Activated T-cell treated with anti-CD3 and anti-CD28 coated beads, Interleukin-2, amount 50 U/mL, for 4 hours (primary cell): ENCODE results near the gene ZFAND3. TPM values are rescaled to one million over a fixed set of nuclear protein-coding genes. Genes with fewer than 3 reads are reported as not detected.

ENCODE experiments used
- ATAC-seq, 2 donors: fragments of 200-7000 bp; cut with Tn5 transposase; one replicate each; pipeline ENCODE4 v1.10.0; 2021
- DNase-seq: peaks from one replicate; pipeline ENCODE4 v3.0.0-alpha.2; 2020
- H3K27me3 Mint-ChIP-seq: one replicate; pipeline ENCODE4 v1.8.0; 2021; ENCODE audit warnings: low read depth, mixed read lengths
- H3K36me3 Mint-ChIP-seq: one replicate; pipeline ENCODE4 v1.8.0; 2022; ENCODE audit warnings: mixed read lengths; ENCODE audit not compliant: insufficient read depth
- H3K4me1 Mint-ChIP-seq: one replicate; pipeline ENCODE4 v1.8.0; 2021; ENCODE audit warnings: low read depth, mixed read lengths
- H3K4me3 Mint-ChIP-seq: one replicate; pipeline ENCODE4 v1.8.0; 2021; ENCODE audit warnings: mild to moderate bottlenecking, moderate library complexity, mixed read lengths
- H3K9me3 Mint-ChIP-seq: one replicate; pipeline ENCODE4 v1.8.0; 2021; ENCODE audit warnings: mixed read lengths
- total RNA-seq, 3 donors: library from RNA; stranded (reverse); gene quantifications; one replicate each; pipeline ENCODE4 v1.2.1, GENCODE V29; 2021

The ZFAND3 gene
- total RNA-seq, 3 donors from 2014 or later = 21.5 to 31.4 (median 30.8) TPM

- peaks cover 15% of the 10 kb centered on the region for H3K4me1 Mint-ChIP-seq
- no peaks in the 10 kb centered on the region for H3K27me3 Mint-ChIP-seq
- ATAC-seq (no peak), DNase-seq (no peak)
- H3K4me3 Mint-ChIP-seq = no peak overlapping the region
- no peaks in the 10 kb centered on the region for H3K9me3 Mint-ChIP-seq
- peaks cover 12% of the 10 kb centered on the region for H3K36me3 Mint-ChIP-seq
These were observed 279.7 kb downstream of the ZFAND3 start for GRCh38 chr6:38099221-38099620.

GRCh38 chr6:38100380-38100779, 280.9 kb downstream of the ZFAND3 start:
- ATAC-seq (no peak), DNase-seq (no peak)
- Mint-ChIP-seq H3K4me3 (no peak overlapping the region), H3K4me1 (peaks cover 13% of the 10 kb centered on the region), H3K9me3 (no peaks in the 10 kb centered on the region), H3K27me3 (no peaks in the 10 kb centered on the region), H3K36me3 (peaks cover 17% of the 10 kb centered on the region)

DNA sequence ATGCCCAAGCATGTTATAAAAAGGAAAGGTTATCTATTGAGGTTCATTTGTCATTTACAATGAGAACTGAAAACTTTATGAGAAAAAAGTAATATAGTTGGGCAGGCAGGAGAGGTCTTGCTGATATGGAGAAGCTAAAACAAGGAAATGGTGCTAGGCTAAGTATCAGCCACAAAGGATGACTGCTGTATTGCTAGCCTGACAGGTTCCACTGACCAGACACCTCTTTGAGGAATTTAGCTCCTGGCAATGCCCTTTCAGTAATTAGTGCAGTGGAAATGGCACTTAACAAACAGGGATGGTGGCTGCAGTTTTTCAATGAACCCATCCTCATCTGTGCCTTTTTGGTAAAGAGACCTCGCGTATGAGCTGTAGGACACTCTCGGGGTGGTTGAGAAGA, 284.4 kb downstream of the ZFAND3 start:
- no peaks in the 10 kb centered on the region for H3K27me3 Mint-ChIP-seq
- H3K4me1 Mint-ChIP-seq = peaks cover 4% of the 10 kb centered on the region
- ATAC-seq (no peak), DNase-seq (no peak)
- no peaks in the 10 kb centered on the region for H3K9me3 Mint-ChIP-seq
- H3K4me3 Mint-ChIP-seq = no peak overlapping the region
- peaks cover 33% of the 10 kb centered on the region for H3K36me3 Mint-ChIP-seq

DNA sequence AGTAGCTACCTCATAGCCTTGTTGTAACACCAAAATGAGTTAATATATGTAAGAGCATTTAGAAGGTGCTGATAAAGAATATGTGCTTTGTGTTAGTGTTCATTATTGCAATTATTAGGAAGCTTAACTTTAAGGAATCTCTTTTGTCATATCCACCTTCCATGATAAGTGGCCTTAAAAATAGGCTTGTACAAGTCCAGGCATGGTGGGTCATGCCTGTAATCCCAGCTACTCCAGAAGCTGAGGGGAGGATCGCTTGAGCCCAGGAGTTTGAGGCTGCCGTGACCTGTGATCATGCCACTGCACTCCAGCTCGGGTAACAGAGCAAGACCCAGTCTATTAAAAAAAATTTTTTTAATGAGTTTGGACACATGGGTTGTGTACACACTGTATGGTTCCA, 285.5 kb downstream of the ZFAND3 start:
- Mint-ChIP-seq H3K36me3 (peaks cover 38% of the 10 kb centered on the region), H3K9me3 (no peaks in the 10 kb centered on the region), H3K27me3 (no peaks in the 10 kb centered on the region), H3K4me3 (no peak overlapping the region), H3K4me1 (peaks cover 6% of the 10 kb centered on the region)
- DNase-seq (no peak), ATAC-seq (no peak)

DNA sequence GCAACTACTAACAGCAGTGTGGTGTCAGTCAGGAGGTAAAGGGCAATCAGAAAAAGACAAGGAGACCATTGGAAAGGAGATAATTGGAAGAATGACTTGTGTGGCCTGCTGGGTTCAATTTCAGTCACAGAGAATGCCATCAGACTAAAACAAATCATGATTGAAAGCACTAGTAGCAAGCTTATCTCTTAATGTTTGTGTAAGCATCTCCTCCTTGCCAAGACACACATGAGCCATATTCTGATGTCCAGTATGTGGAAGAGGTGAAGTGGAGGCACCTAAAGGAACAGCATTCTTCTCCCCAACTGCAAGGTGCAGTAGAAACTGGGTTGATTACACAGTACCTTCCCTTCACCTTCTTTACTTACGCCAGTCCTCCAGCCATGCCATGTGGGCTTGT, 287.5 kb downstream of the ZFAND3 start:
- ATAC-seq = no peak
- Mint-ChIP-seq H3K4me1 (peaks cover 8% of the 10 kb centered on the region), H3K36me3 (peaks cover 31% of the 10 kb centered on the region), H3K9me3 (no peaks in the 10 kb centered on the region), H3K4me3 (no peak overlapping the region), H3K27me3 (no peaks in the 10 kb centered on the region)
- no peak for DNase-seq

- H3K4me1 Mint-ChIP-seq = peaks cover 8% of the 10 kb centered on the region
- ATAC-seq (no peak), DNase-seq (no peak)
- no peak overlapping the region for H3K4me3 Mint-ChIP-seq
- H3K36me3 Mint-ChIP-seq = peaks cover 32% of the 10 kb centered on the region
- no peaks in the 10 kb centered on the region for H3K9me3 Mint-ChIP-seq
- no peaks in the 10 kb centered on the region for H3K27me3 Mint-ChIP-seq
These were observed 291.0 kb downstream of the ZFAND3 start for GRCh38 chr6:38110481-38110971.

- H3K36me3 Mint-ChIP-seq = peaks cover 25% of the 10 kb centered on the region
- no peaks in the 10 kb centered on the region for H3K27me3 Mint-ChIP-seq
- H3K4me1 Mint-ChIP-seq = peaks cover 9% of the 10 kb centered on the region
- no peak for ATAC-seq
- no peak for DNase-seq
- no peaks in the 10 kb centered on the region for H3K9me3 Mint-ChIP-seq
- no peak overlapping the region for H3K4me3 Mint-ChIP-seq
These were observed 292.7 kb downstream of the ZFAND3 start for GRCh38 chr6:38112181-38112580.

DNA sequence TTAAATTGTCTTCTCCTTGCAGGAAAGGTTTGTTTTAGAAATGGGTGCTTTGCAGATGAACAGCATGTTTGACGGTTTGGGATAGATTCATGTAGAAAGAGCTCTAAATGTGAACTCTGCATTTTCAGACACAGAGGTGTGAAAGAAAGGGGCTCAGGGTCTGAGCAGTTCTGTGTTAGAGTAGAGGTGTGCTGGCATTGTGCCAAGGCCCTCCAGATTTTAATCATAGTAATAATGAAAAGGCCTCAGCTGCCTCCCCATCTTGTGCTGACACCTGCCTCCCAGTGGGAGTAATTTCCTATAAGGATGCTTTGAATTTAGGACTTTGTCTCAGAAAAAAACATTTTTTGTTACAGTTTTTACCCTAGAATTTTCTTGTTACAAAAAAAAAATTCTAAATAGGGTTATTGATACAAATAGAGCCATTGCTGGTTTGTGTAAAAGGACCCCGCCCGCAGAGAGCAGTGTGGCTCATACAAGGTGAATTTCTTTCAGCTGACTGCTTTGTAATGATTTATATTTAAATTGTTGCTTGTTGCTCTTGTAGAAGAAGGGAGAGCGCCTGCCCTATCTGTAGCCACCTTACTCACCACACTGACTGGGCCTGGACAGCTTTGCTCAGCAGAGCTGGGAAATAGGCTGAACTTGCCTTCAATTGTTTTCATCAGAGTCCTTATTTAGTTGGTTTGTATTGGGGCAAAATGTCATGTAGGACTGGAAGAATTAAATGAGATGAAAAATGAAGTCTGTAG, 294.5 kb downstream of the ZFAND3 start:
- no peaks in the 10 kb centered on the region for H3K9me3 Mint-ChIP-seq
- H3K36me3 Mint-ChIP-seq = peaks cover 28% of the 10 kb centered on the region
- H3K4me1 Mint-ChIP-seq = peaks cover 10% of the 10 kb centered on the region
- ATAC-seq (no peak), DNase-seq (no peak)
- no peak overlapping the region for H3K4me3 Mint-ChIP-seq
- H3K27me3 Mint-ChIP-seq = no peaks in the 10 kb centered on the region

DNA sequence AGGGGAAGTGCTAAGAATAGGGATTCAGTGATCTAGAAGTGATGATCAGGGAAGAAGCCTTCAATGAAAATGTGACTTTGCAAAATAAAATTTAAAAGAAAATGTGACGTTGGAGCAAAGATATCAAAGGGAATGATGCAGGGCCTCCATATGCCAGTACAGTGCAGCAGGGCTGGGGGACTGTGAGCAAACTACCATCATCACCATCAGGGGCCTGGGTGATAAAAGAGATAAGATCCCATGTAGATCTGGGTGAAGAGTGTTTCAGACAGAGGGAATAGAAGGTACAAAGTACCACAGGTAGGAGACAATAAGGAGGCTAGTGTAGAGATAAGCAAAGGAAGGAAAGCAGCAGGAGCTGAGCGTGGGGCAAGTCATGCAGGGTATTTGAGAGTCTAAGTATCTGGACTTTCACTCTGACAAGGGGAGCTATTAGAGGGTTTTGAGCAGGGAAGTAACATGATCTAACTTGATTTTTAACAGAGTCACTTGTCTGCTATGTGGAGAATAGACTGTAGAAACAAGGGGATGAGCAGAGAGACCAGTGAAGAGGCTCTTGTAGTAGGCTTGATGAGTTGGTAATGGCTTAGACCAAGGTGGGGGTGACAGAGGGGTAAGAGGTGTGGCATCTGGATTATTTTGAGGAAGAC, 295.6 kb downstream of the ZFAND3 start:
- Mint-ChIP-seq H3K36me3 (peaks cover 33% of the 10 kb centered on the region), H3K27me3 (no peaks in the 10 kb centered on the region), H3K4me1 (peaks cover 7% of the 10 kb centered on the region), H3K4me3 (no peak overlapping the region), H3K9me3 (no peaks in the 10 kb centered on the region)
- DNase-seq (no peak), ATAC-seq (no peak)

DNA sequence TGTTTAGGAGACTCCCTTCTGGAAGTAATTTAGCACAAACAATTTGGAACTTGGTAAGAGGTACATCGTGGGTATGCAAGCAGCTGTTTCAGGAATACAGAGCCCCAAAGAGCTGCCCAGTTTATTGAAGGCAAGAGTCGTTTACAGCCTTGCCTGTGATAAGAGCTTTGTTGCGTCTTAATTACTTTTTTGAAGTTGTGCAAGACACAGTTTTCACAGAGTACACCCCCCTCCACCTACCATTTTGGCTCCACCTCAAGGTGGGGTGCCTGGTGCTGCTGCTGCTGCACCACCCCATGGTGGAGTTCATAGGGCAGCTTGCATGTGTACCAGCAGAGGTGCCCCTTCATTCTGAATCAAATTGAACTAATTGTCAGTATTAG, 296.1 kb downstream of the ZFAND3 start:
- ATAC-seq (no peak), DNase-seq (no peak)
- Mint-ChIP-seq H3K9me3 (no peaks in the 10 kb centered on the region), H3K36me3 (peaks cover 33% of the 10 kb centered on the region), H3K4me3 (no peak overlapping the region), H3K27me3 (no peaks in the 10 kb centered on the region), H3K4me1 (peaks cover 4% of the 10 kb centered on the region)

DNA sequence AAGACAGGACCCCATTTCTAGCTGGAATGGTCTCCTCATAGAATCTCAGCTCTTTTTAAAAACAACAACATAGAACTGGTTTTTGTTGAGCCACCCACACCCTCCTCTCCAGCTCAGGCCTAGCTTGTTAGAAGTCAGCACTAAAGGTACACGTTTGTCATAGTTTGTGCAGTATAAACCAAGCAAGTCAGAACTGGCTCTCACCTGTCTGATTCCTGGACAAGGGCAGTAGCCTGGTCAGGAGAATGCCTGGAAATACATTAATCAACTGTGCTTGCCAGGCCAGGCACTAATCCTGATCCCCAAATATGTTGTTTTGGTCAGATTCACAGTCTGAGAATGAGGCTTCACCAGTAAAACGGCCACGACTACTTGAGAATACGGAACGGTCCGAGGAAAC, 296.7 kb downstream of the ZFAND3 start:
- no peak overlapping the region for H3K4me3 Mint-ChIP-seq
- no peaks in the 10 kb centered on the region for H3K27me3 Mint-ChIP-seq
- peaks cover 40% of the 10 kb centered on the region for H3K36me3 Mint-ChIP-seq
- H3K9me3 Mint-ChIP-seq = no peaks in the 10 kb centered on the region
- ATAC-seq (no peak), DNase-seq (no peak)
- H3K4me1 Mint-ChIP-seq = peaks cover 3% of the 10 kb centered on the region

DNA sequence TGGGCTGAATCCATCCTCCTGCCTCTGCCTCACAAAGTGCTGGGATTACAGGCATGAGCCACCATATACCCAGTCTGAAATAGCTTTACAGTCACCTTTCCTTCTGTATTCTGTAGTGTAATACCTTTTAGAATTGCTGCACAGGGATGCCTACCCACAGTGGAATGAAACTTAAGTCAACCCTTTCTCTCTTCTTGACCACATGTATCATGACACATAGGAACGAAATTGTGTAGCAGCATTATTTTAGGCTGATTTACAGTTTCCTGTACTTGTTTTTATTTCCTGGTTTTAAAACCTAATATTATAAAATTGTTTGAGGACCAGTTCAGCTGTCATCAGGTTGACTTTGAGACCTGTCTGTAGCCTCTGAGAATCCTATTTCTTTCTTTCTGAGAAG, 297.8 kb downstream of the ZFAND3 start:
- ATAC-seq (no peak), DNase-seq (no peak)
- no peaks in the 10 kb centered on the region for H3K9me3 Mint-ChIP-seq

GRCh38 chr6:38118791-38119365, 299.4 kb downstream of the ZFAND3 start:
- no peaks in the 10 kb centered on the region for H3K27me3 Mint-ChIP-seq
- peaks cover 62% of the 10 kb centered on the region for H3K36me3 Mint-ChIP-seq
- H3K4me1 Mint-ChIP-seq = peaks cover 1% of the 10 kb centered on the region
- DNase-seq (no peak), ATAC-seq (no peak)
- H3K4me3 Mint-ChIP-seq = no peak overlapping the region
- no peaks in the 10 kb centered on the region for H3K9me3 Mint-ChIP-seq

More for the DNA sequence above, 297.8 kb downstream of the ZFAND3 start:
- Mint-ChIP-seq H3K4me3 (no peak overlapping the region), H3K27me3 (no peaks in the 10 kb centered on the region), H3K36me3 (peaks cover 47% of the 10 kb centered on the region), H3K4me1 (peaks cover 1% of the 10 kb centered on the region)

GRCh38 chr6:38119516-38119915, 300.0 kb downstream of the ZFAND3 start:
- Mint-ChIP-seq H3K27me3 (no peaks in the 10 kb centered on the region), H3K4me3 (no peak overlapping the region), H3K36me3 (peaks cover 60% of the 10 kb centered on the region)

More at GRCh38 chr6:38119516-38119915, 300.0 kb downstream of the ZFAND3 start:
- DNase-seq (no peak), ATAC-seq (no peak)
- Mint-ChIP-seq H3K9me3 (no peaks in the 10 kb centered on the region), H3K4me1 (peaks cover 1% of the 10 kb centered on the region)
